ENCODE results near the gene TFR2. TPM values are rescaled to one million over a fixed set of nuclear protein-coding genes. Genes with fewer than 3 reads are reported as not detected.
"Not testable (repeated sequence)": the region's sequence is repeated elsewhere in the genome, so short reads cannot be mapped to it uniquely, and the experiment has no call there.

The TFR2 gene
- total RNA-seq, 1 donor from 2014 or later, result 16.7 TPM

GRCh38 chr7:100675581-100676350 lies 34.4 kb upstream of the TFR2 start:
- H3K27ac Mint-ChIP-seq, result peak overlapping the region; percentile 74

GRCh38 chr7:100675105-100675451 lies 33.7 kb upstream of the TFR2 start:
- DNase-seq (ENCODE audit: low spot score), result no peak
- Mint-ChIP-seq H3K27ac (no peak overlapping the region), H3K27me3 (ENCODE audit: low read depth) (peaks cover 7% of the 10 kb centered on the region), H3K4me3 (ENCODE audit: low read depth) (peak overlapping the region; percentile 87), H3K9me3 (no peaks in the 10 kb centered on the region), H3K4me1 (ENCODE audit: low read depth) (peaks cover 7% of the 10 kb centered on the region), H3K36me3 (ENCODE audit: low read depth) (peaks cover 26% of the 10 kb centered on the region)
- intact Hi-C loops (cut with micrococcal nuclease), result loop anchor here (1.0 to 10.0 kb wide), 3 partner anchors 89 to 200 kb away; partner anchors contain the start of genes FBXO24, LRCH4 and TSC22D4

More at GRCh38 chr7:100675581-100676350, 34.4 kb upstream of the TFR2 start:
- Mint-ChIP-seq H3K4me1 (ENCODE audit: low read depth) (peaks cover 9% of the 10 kb centered on the region), H3K4me3 (ENCODE audit: low read depth) (peak overlapping the region; percentile 87), H3K36me3 (ENCODE audit: low read depth) (peaks cover 29% of the 10 kb centered on the region), H3K27me3 (ENCODE audit: low read depth) (peaks cover 5% of the 10 kb centered on the region), H3K9me3 (no peaks in the 10 kb centered on the region)
- DNase-seq (ENCODE audit: low spot score), result peak; percentile 86
- intact Hi-C loops (cut with micrococcal nuclease), result loop anchor here (1.0 to 10.0 kb wide), 3 partner anchors 89 to 201 kb away; partner anchors contain the start of genes FBXO24, LRCH4 and TSC22D4

- H3K9me3 Mint-ChIP-seq, result no peaks in the 10 kb centered on the region
- peak overlapping the region; percentile 91 for H3K27ac Mint-ChIP-seq
- peaks cover 6% of the 10 kb centered on the region for H3K4me1 Mint-ChIP-seq (ENCODE audit: low read depth)
- H3K36me3 Mint-ChIP-seq (ENCODE audit: low read depth), result peaks cover 21% of the 10 kb centered on the region
- intact Hi-C loops (cut with micrococcal nuclease), result loop anchor here (1.0 to 10.0 kb wide), 3 partner anchors 88 to 200 kb away; partner anchors contain the start of genes FBXO24, LRCH4 and TSC22D4
- no peak for DNase-seq (ENCODE audit: low spot score)
- peak overlapping the region; percentile 94 for H3K4me3 Mint-ChIP-seq (ENCODE audit: low read depth)
- peaks cover 10% of the 10 kb centered on the region for H3K27me3 Mint-ChIP-seq (ENCODE audit: low read depth)
These were observed 33.2 kb upstream of the TFR2 start for GRCh38 chr7:100674411-100675104.

- intact Hi-C loops (cut with micrococcal nuclease), result loop anchor here (1.0 to 10.0 kb wide), 9 partner anchors 17 to 245 kb away; partner anchors contain the start of genes ACTL6B, GIGYF1, MEPCE and MOSPD3
- no peaks in the 10 kb centered on the region for H3K9me3 Mint-ChIP-seq
- peak overlapping the region; percentile 94 for H3K4me3 Mint-ChIP-seq (ENCODE audit: low read depth)
- H3K36me3 Mint-ChIP-seq (ENCODE audit: low read depth), result peaks cover 15% of the 10 kb centered on the region
- no peak for DNase-seq (ENCODE audit: low spot score)
- H3K27me3 Mint-ChIP-seq (ENCODE audit: low read depth), result peaks cover 12% of the 10 kb centered on the region
- peak overlapping the region; percentile 91 for H3K27ac Mint-ChIP-seq
- peaks cover 6% of the 10 kb centered on the region for H3K4me1 Mint-ChIP-seq (ENCODE audit: low read depth)
These were observed 32.6 kb upstream of the TFR2 start for GRCh38 chr7:100673942-100674410.

- intact Hi-C loops (cut with micrococcal nuclease), result loop anchor here (1.0 to 10.0 kb wide), 9 partner anchors 17 to 244 kb away; partner anchors contain the start of genes ACTL6B, GIGYF1, MEPCE and MOSPD3
- Mint-ChIP-seq H3K4me1 (ENCODE audit: low read depth) (peaks cover 6% of the 10 kb centered on the region), H3K27me3 (ENCODE audit: low read depth) (peaks cover 12% of the 10 kb centered on the region), H3K4me3 (ENCODE audit: low read depth) (peak within 1 kb of the TSS; percentile 94), H3K9me3 (no peaks in the 10 kb centered on the region), H3K27ac (peak within 1 kb of the TSS; percentile 95), H3K36me3 (ENCODE audit: low read depth) (peaks cover 13% of the 10 kb centered on the region)
- peak; percentile 99 for DNase-seq (ENCODE audit: low spot score)
These were observed 32.1 kb upstream of the TFR2 start, which contains the start of gene GNB2 for GRCh38 chr7:100673302-100673941. GNB2 (plus strand) TSS chr7:100673740; CDS start chr7:100676266, 2,526 bp downstream.

GRCh38 chr7:100671353-100672327 lies 30.3 kb upstream of the TFR2 start:
- Mint-ChIP-seq H3K4me1 (ENCODE audit: low read depth) (peaks cover 3% of the 10 kb centered on the region), H3K27me3 (ENCODE audit: low read depth) (peaks cover 16% of the 10 kb centered on the region), H3K27ac (no peak overlapping the region), H3K4me3 (ENCODE audit: low read depth) (no peak overlapping the region), H3K36me3 (ENCODE audit: low read depth) (peaks cover 3% of the 10 kb centered on the region), H3K9me3 (no peaks in the 10 kb centered on the region)
- intact Hi-C loops (cut with micrococcal nuclease), result loop anchor here (2.0 to 10.0 kb wide), 3 partner anchors 15 to 197 kb away; partner anchors contain the start of genes ACTL6B and TSC22D4
- no peak for DNase-seq (ENCODE audit: low spot score)

GRCh38 chr7:100670074-100670473 lies 28.7 kb upstream of the TFR2 start:
- no peak for DNase-seq (ENCODE audit: low spot score)
- no peaks in the 10 kb centered on the region for H3K9me3 Mint-ChIP-seq
- H3K27ac Mint-ChIP-seq, result no peak overlapping the region
- peaks cover 3% of the 10 kb centered on the region for H3K36me3 Mint-ChIP-seq (ENCODE audit: low read depth)
- intact Hi-C loops (cut with micrococcal nuclease), result loop anchor here (10.0 kb wide), 2 partner anchors 125 to 195 kb away; partner anchors contain the start of gene TSC22D4
- H3K4me3 Mint-ChIP-seq (ENCODE audit: low read depth), result no peak overlapping the region
- H3K27me3 Mint-ChIP-seq (ENCODE audit: low read depth), result peaks cover 18% of the 10 kb centered on the region
- H3K4me1 Mint-ChIP-seq (ENCODE audit: low read depth), result no peaks in the 10 kb centered on the region

GRCh38 chr7:100669106-100669505 lies 27.8 kb upstream of the TFR2 start:
- H3K4me1 Mint-ChIP-seq (ENCODE audit: low read depth); DNase-seq (ENCODE audit: low spot score); intact Hi-C loops (cut with micrococcal nuclease); H3K9me3 Mint-ChIP-seq; H3K4me3 Mint-ChIP-seq (ENCODE audit: low read depth); H3K27ac Mint-ChIP-seq; H3K36me3 Mint-ChIP-seq (ENCODE audit: low read depth): not testable (repeated sequence)
- H3K27me3 Mint-ChIP-seq (ENCODE audit: low read depth), result peaks cover 18% of the 10 kb centered on the region

GRCh38 chr7:100668069-100668449 lies 26.7 kb upstream of the TFR2 start:
- Mint-ChIP-seq H3K4me1 (ENCODE audit: low read depth) (no peaks in the 10 kb centered on the region), H3K36me3 (ENCODE audit: low read depth) (no peaks in the 10 kb centered on the region), H3K4me3 (ENCODE audit: low read depth) (no peak overlapping the region), H3K9me3 (no peaks in the 10 kb centered on the region), H3K27ac (no peak overlapping the region), H3K27me3 (ENCODE audit: low read depth) (peaks cover 18% of the 10 kb centered on the region)
- intact Hi-C loops (cut with micrococcal nuclease), result no loop called here
- no peak for DNase-seq (ENCODE audit: low spot score)

GRCh38 chr7:100667331-100668068 lies 26.1 kb upstream of the TFR2 start:
- Mint-ChIP-seq H3K36me3 (ENCODE audit: low read depth) (no peaks in the 10 kb centered on the region), H3K4me3 (ENCODE audit: low read depth) (no peak overlapping the region), H3K9me3 (no peaks in the 10 kb centered on the region), H3K27me3 (ENCODE audit: low read depth) (peaks cover 18% of the 10 kb centered on the region), H3K27ac (no peak overlapping the region), H3K4me1 (ENCODE audit: low read depth) (no peaks in the 10 kb centered on the region)
- intact Hi-C loops (cut with micrococcal nuclease), result no loop called here
- DNase-seq (ENCODE audit: low spot score), result no peak

GRCh38 chr7:100665168-100665726 lies 23.9 kb upstream of the TFR2 start:
- no peaks in the 10 kb centered on the region for H3K9me3 Mint-ChIP-seq
- H3K27ac Mint-ChIP-seq, result no peak overlapping the region
- peaks cover 11% of the 10 kb centered on the region for H3K27me3 Mint-ChIP-seq (ENCODE audit: low read depth)
- intact Hi-C loops (cut with micrococcal nuclease), result no loop called here
- no peak for DNase-seq (ENCODE audit: low spot score)
- H3K4me1 Mint-ChIP-seq (ENCODE audit: low read depth), result no peaks in the 10 kb centered on the region
- H3K36me3 Mint-ChIP-seq (ENCODE audit: low read depth), result no peaks in the 10 kb centered on the region
- H3K4me3 Mint-ChIP-seq (ENCODE audit: low read depth), result no peak overlapping the region

All from activated T-helper 2 cell treated with anti-CD3 and anti-CD28 coated beads, Interferon-gamma antibody, Interleukin-2, Interleukin-4, amounts not matched to agents 10 μg/mL and 5 μg/mL and 100 μg/mL, durations not matched to agents 14 hours and 24 hours and 36 hours (primary cell).